Stimulated activated CD8-positive, alpha-beta memory T cell treated with anti-CD3 and anti-CD28 coated beads, Interleukin-2, amount 100 ng/mL, for 1 hour (primary cell): ENCODE results near the gene PACC1.

Source experiments
- DNase-seq, 2 donors: peaks; one replicate each; pipeline ENCODE4 v3.0.0-alpha.2; 2020; ENCODE audit warnings: low read depth in 2 of 2

The PACC1 gene

DNA sequence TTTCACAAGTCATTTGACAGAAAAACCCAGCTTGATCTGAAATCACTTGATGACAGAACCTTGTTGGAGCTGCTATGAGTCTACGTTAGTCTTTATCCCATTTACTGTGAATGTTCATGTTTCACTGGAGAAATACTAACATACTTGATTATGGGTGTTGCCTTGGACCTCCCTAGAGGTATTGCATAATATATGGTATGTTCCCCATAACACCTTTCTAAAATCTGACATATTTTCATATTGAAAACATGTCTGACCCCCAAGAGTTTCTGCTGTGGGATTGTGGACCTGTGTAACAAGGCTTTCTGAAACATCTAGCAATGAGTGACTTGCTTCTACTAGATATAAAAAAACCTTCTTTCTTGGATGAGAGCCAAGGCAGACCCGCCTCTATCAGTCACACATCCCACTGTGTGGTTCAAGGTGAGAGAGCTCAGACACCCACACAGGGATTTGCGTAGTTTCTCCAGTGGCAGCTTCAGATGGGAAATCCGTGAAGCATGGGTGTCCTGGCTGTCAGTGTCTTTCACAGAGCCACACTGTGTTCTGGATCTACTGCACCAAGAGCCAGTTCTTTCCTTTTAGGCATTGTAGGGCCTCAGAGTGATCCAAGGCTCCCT is 22.6 kb upstream of the PACC1 start:
- DNase-seq = no peak

DNA sequence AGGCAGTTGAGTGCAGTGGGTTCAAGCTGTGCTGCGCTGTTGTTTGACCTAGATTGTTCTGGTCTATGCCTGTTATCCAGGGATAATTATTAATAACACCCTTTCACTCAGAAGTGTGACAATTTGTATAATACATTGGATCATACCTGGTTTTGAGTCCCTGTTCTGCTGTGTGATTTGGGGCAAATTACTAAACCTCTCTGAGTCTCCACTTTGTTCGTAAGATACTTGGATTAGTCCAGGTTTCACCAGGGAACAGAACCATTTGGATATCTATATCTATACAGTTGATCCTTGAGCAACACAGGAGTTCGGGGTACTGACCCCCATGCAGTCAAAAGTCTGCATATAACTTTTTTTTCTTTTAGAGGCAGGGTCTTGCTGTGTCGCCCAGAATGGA is 20.3 kb upstream of the PACC1 start:
- DNase-seq = no peak

DNA sequence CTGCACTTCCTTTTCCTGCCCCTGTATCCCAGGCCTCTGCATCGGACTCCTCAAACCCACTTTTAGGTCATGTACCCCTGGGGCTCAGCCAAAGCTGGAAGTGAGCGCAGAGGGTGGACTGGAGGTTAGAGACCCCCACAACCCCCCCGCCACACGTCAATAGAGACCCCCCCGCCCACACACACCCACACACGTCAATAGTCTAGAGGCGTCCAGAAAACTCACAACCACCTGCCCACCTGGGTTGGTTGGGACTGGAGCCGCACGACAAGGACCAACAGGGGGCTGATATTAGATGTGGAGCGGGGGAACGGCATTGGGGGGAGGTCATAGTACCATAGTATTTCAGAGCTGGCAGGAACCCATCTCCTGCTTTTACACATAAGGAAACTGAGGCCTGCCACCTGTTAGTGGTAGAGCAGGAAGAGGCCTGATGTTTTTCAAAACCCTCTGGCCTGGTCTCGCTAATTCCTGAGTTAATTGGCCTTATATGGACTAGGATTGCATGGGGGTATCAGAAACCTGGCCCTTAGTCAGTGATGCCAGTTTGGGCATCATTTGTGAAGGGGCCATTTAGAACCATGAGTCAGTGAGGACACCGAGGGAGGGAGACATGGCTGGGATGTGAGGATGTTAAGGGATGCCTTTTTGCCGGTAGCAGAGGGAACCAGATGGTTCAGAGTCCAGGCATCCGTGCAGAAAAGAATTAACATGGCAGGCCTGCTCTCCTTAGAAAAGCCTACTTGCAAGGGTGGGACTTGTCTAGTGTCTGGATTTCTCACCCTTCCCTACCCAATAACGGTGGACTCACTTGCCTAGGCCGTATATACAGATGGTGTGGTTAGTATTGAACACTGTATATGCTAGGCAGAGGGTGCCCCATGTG is 19.1 kb upstream of the PACC1 start:
- DNase-seq = no peak

DNA sequence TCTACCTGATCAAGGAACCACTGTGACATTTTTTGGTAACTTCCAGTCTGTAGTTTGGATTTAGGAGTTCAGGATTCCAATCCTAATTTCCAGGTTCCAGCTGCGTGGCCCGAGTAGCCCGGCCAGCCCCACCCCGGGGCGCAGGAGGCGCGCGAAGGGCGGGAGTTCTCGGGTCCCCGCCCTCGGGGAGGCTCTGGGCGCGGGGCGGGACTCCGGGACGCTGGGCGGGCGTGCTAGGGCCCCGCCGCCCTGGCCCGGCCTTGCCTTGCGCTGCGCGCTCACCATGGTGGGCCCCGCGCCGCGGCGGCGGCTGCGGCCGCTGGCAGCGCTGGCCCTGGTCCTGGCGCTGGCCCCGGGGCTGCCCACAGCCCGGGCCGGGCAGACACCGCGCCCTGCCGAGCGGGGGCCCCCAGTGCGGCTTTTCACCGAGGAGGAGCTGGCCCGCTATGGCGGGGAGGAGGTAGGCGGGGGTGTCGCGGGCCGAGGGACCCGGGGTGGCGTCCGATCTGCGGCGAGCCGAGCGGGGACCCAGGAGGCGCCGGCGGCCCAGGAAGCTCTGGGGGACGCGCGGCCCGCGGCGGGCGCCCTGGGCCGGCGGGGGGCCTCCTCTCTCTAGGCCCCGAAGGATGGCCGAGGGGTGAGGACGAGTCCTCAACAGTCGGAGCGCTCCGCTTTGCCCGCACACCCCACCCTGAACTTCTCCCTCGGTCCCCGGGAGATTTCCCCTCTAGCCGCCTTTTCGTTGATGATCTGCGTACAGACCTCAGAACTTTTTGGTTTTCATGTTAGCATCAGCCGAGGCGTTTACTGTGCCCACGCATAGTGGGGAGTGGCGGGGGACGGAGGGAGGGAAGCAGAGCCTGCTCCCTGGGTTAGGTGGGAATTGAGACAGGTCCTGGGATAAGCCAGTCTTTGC is 18.2 kb upstream of the PACC1 start, which contains the start of gene NENF:
Gene NENF, plus strand, starts transcription at position 260 of the 916 bp plus-strand sequence. Its CDS starts 24 bp downstream, at position 284.
- peak; percentile 28 to 56 for DNase-seq

DNA sequence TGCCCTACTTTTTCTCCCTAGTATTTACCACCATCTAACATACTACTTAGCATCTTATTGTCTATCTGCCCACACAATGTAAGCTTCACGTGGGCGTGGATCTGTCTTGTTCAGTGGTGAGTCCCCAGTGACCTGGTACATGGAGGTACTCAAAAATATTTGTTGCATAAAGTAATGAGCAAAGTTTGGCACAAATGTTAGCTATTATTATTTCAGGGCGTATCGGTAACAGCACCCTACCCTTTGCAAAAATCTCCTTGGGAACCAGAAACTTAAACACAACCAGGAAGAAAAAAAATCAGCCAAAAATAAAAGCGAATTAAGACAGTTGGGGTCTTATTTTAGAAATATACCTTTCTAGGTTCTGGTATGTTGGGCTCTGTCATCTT is 17.6 kb upstream of the PACC1 start:
- no peak for DNase-seq

DNA sequence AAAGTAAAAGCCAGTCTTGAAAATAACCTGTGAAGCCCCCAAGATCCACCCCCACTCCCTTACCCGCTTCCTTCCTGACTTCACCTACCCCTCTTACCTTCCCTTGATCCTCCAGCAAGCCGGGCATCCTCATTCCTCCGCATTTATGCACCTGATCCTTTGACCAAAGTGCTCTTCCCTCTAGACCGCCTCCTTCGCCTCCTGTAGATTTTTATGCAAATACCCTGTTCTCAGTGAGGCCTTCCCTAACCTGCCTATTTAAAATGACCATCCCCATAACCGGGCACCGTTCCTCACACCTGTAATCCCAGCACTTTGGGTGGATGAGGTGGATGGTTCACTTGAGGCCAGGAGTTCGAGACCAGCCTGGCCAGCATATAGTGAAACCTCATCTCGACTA is 17.0 kb upstream of the PACC1 start:
- DNase-seq = no peak

DNA sequence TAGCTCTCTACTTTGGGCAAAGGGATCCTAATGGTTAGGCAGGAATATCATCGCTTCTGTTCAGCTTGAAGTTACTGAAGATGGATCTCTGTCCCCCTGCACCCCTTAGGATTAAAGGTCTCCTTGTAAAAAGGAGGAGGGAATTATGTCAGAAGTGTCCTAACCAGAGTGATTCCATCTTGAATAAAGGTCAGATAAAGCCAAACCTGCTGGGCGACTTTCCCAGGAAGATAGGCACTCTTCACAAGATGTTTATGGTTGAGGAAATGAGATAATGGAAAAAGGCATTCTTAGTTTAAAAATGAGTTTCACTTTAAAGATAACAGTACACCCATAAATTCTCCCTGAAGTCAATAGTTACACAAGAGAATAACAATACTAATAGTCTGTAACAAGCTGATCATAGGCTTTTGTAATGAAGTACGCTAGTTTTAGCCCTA is 16.3 kb upstream of the PACC1 start:
- DNase-seq = no peak

DNA sequence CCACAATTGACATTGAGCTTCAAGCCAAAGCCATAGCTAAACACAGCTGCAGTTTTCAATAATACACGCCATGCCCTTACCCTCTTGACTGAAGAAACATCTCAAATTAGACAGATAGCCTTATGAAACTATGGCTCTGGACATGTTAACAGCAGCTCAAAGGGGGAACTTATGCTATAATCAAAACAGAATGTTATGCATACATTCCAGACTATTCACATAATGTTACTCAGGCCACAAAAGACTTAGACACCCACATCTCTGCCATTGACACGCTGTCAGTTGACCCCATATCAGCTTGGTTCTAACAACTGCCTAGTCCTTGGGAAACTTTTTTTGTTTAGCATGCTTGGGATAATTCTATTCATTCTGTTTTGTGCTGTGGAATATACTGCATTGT is 15.7 kb upstream of the PACC1 start:
- no peak for DNase-seq

DNA sequence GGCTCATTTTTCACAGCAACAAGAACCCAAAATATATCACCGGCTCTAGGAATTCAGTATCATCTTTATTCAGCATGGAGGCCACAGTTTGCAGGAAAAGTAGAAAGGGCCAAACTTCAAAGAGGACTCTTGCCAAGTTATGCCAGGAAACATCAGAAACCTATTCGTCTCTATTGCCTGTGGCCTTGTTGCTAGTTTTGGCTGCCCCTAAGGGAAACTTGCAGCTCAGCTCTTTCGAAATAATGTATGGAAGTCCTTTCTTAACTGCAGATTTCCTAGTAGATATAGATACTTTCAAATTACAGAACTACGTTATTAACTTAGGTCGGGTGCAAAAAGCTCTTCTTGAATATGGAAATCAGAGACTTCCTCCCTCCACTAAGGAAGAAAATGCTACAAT is 13.8 kb upstream of the PACC1 start:
- DNase-seq = no peak

DNA sequence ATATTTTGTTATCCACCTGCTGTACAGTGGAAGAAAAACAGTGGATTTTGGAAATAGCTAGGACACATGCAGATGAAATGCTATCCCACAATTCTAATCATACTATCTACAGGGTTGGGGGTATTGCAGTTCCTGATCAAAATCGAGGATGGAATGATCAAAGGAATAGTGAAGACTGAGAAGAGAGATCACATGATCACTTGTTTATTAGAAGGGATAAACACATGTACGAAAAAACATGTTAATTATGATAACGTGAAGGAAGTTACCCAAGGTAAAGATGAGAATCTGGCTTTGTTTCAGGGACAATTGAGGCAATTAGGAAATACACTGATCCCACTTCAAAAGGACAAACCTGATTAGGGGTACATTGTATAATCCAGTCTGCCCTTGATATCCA is 9.2 kb upstream of the PACC1 start:
- DNase-seq = no peak

DNA sequence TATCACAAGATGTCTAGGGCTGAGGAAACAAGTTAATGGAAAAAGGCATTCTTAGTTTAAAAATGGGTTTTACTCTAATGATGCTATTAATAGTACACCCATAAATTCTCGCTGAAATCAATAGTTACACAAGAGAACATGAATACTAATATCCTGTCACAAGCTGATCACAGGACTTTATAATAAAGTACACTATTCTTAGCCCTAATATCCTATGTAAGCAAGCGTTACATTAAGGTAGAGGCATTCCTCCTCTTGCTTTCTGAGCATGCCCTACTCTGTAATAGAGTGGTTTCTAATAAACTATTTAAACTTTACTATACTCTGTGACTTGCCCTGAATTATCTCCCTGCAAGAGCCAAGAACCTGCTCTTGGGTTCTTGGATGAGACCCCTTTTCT is 6.5 kb upstream of the PACC1 start:
- no peak for DNase-seq

DNA sequence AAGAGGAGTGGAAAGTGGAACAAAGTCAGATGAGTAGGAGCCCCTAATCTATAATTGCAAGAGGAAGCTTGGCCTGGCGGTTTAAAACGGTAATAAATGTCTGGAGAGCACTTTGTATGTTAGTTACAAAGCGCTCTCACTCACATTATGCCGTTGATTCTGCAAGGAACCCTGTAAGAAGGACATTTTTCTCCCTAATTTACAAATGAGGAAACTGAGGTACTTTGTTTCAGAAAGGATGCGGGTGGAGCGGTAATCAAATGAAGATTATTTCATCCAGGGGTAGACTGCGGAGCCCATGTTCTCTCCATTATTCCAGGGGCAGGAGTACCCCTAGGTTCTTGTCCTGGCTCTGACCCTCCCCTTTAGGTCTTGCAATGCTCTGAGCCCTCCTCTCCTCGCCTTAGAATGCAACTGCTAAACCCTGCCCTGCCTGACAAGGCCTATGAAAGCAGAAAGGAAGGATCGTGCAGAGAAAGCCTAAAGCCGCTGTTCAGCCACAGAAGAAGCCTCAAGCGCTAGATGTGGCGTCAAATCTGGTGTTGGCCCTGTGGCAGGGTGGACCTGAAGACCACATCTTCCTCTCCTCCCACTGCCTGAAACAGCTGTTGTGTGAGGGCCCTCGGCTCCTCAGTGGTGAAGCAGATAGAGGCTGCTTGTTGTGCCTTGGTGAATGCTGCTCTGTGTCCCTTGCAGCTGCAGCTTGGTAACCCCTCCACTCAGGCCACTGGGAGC is 588 bp upstream of the PACC1 start:
- no peak for DNase-seq

DNA sequence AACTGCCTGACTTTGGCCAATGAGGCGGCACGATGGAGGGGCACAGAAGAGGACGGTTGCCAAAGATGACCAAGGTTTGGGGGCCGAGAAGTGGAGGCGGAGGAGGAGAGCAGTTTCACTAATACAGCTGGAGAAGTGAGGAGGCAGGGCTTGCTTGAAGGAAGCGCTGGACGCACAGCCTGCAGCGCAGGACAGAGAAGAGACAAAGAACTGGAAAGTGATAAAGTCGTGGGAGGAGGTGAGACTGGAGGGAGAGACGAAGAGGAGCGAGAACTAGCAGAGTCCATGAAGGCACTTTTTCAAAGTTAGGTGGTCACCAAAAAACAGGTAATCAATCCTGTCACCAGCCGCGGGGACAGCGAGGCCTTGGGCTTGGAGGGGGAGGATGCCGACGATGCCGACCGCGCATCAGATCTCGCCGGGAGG is 771 bp downstream of the PACC1 start:
- no peak for DNase-seq

DNA sequence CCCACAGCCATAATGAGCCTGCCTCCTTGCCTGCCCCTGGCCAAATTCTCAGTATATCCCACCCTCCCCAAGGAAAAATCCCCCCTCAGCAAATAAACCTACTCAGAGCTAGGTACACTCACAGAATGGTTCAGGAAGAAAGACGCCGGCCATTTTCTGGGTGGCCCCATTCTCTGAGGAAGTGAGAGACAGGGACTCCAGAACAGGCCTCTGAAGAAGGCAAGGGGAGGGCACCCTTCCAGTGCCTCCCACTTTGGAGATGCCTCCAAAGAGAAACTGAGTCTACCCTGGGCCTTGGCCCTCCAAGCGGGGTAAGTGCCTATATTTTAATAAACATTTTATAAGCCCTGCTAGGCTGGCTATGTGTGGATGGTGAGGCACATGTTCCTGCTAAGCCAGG is 2.3 kb downstream of the PACC1 start:
- no peak for DNase-seq

DNA sequence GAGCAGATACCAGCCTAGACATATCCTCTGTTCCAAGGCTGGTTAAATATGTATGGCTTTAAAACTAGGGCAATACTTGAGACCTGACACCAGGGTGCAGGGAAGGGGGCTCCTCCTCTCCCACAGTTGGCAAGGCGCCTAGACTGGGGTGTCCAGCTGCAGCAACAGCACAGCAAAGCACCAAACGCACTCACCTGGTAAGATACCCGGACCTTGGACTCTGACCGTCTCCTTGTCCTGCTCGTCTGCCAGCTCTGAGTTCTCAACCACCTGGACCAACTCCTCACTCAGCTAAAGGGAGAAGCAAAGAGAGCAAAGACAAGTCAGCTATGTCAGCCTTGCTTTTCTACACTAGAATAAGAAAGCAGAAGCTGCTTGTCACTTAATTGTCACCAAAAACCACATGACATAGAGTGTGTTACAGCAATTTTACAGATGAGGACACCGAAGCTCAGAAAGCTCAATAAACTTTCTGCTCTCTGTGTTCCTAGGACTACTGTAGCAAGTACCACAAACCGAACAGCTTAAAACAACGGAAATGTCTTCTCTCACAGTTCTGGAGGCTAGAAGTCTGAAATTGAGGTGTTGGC is 4.4 kb downstream of the PACC1 start:
- DNase-seq = no peak

DNA sequence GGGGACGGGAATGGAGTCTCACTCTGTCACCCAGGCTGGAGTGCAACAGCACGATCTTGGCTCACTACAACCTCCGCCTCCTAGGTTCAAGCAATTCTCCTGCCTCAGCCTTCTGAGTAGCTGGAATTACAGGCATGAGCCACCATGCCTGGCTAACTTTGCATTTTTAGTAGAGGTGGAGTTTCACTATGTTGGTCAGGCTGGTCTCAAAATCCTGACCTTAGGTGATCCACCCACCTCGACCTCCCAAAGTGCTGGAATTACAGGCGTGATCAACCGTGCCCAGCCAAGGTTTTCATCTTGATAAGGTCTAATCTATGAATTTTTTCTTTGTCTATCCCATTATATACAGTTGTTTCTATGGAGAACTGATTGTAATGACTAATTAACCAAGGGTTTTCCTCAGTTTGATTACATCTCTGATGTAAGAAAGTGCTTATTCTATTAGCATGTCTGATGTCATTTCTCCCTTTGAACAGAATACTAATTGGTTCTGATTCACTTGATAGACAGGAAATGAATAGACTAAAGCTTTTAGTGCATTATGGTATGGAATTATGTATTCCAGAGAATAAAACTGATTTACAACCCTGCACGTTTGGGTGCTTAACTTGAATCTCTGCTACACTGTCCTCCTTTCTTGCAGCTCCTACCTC is 11.9 kb downstream of the PACC1 start:
- no peak for DNase-seq

DNA sequence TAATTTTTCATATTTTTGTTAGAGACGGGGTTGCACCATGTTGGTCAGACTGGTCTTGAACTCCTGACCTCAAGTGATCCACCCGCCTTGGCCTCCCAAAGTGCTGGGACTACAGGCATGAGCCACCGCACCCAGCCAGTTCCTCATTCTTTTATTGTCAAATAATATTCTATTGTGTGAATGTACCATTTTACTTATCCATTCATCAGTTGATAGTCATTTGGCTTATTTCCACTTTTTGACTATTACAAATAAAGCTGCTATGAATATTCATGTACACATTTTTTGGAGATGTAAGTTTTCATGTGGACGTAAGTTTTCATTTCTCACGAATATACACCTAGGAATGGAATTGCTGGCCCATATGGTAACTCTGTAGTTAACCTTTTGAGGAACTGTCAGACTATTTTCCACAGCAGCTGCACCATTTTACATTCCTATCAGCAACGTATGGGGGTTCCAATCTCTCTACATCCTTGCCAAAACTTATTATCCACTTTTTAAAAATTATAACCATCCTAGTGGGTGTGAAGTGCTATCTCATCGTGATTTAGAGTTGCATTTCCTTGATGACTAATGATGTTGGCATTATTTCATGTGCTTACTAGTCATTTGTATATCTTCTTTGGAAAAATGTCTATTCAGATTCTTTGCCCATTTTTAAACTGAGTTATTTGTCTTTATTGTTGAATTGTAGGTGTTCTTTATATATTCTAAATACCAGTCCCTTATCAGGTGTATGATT is 12.7 kb downstream of the PACC1 start:
- no peak for DNase-seq

DNA sequence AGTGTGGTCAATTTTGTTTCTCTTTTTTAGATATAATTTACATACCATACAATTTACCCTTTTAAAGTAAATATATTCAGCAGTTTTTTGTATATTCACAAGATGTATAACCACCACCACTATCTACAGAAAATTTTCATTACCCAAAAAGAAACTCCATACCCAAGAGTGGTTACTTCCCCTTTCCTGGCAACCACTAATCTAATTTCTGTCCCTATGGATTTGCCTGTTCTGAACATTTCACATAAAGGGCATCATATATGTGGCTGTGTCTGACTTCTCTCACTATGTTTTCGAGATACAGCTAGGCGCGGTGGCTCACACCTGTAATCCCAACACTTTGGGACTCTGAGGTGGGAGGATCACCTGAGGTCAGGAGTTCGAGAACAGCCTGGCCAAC is 13.6 kb downstream of the PACC1 start:
- no peak for DNase-seq

DNA sequence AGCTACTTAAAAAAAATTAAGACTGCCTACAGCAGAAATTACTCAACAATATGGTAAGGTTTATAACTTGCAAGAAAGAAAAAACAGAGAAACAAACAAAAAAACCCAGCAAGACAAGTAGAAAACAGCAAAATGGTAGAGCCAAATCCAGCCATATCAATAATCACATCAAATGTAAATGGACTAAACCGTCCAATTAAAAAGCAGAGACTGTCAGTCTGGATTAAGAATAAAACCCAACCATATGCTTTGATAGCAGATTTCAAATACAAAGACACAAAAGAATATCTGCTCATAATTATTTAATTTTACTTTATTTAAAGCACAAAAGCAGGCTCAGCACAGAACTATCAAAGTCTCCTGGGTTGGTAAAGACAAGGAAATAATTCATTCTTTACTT is 17.5 kb downstream of the PACC1 start:
- DNase-seq = no peak

DNA sequence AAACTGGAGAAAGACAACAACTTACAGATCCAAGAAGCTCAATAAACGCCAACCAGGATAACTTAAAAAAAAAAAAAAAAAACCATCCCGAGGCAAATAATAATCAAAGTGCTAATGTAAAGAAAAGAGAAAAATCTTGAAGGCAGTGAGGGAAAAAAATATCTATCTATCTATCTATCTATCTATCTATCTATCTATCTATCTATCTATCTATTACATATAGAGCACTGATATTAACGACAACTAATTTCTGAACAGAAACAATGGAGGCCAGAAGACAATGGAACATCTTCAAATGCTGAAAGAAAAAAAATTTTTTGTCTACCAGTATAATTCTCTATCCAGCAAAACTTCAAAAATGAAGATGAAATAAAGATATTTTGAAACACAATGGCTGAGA is 18.0 kb downstream of the PACC1 start:
- no peak for DNase-seq
